ENCODE measurements around the gene MARVELD1. TPM values are rescaled to one million over a fixed set of nuclear protein-coding genes. Genes with fewer than 3 reads are reported as not detected.

MARVELD1 gene
- total and polyA plus RNA-seq, 2 of the 8 experiments (the other 6 are each of a cell fraction or from before 2014, with no cell fraction given) = 28.1 to 37.3 TPM

DNA sequence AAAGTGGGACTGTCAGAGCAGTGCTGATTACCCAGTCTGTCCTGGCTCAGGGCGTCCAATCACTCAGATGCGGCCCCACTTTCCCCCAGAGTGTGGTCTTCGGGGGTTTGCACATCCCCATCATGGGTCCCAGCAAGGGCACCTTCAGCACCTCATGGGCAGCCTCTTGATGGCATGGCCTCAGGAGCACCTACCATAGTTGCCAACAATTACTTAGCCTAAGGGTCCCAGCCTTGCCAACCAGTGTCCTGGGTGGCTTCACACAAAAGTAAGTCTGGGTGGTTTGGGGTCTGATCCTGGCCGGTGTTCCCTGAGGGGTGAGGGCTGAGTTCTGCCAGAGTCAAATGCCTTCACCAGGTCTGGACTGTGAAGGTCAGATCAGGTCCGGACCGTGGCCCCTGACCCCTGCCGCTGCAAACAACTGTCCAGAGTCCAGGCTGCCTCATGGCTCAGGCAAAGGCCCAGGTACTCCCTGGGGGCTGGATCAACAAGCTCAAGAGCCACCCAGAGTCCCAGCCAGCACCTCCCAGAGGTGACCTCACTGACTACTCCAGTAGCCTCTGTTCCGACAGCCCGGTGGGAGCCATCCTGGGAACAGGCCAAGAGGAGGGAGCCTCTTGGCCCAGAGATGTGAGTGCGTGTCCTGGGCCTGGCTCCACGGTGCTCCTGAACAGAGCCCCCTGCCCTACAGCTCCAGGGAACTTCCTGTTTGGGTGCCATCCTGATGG is 6.2 kb upstream of the MARVELD1 start (continued):
- TF ChIP-seq TBP (IDR thresholded peaks at IDR 0.05; ENCODE audit: low read depth, low read length) (no peak), RBBP5 (IDR thresholded peaks at IDR 0.05; ENCODE audit: borderline replicate concordance, low read depth, low read length) (no peak), SIRT6 (IDR thresholded peaks at IDR 0.05; ENCODE audit: low read length) (no peak), MAFK (IDR thresholded peaks at IDR 0.05; ENCODE audit: low read depth, low read length) (no peak)
- TF ChIP-seq, protein P1, sequence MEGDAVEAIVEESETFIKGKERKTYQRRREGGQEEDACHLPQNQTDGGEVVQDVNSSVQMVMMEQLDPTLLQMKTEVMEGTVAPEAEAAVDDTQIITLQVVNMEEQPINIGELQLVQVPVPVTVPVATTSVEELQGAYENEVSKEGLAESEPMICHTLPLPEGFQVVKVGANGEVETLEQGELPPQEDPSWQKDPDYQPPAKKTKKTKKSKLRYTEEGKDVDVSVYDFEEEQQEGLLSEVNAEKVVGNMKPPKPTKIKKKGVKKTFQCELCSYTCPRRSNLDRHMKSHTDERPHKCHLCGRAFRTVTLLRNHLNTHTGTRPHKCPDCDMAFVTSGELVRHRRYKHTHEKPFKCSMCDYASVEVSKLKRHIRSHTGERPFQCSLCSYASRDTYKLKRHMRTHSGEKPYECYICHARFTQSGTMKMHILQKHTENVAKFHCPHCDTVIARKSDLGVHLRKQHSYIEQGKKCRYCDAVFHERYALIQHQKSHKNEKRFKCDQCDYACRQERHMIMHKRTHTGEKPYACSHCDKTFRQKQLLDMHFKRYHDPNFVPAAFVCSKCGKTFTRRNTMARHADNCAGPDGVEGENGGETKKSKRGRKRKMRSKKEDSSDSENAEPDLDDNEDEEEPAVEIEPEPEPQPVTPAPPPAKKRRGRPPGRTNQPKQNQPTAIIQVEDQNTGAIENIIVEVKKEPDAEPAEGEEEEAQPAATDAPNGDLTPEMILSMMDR (IDR thresholded peaks at IDR 0.05; ENCODE audit: control extremely low read depth in 1 of 3, insufficient read depth in 1 of 3, low read depth in 1 of 3, low read length in 3 of 3) = no peak
